Left hindlimb (tissue), 1 donor: ENCODE results near the gene PRKG1.
"Not testable (repeated sequence)": the region's sequence is repeated elsewhere in the genome, so short reads cannot be mapped to it uniquely, and the experiment has no call there.

Experiments used
- DNase-seq: peaks from one replicate; pipeline ENCODE4 v3.0.0-alpha.2; 2018

The PRKG1 gene

GRCh38 chr10:52198540-52198939, 1124.3 kb downstream of the PRKG1 start:
- no peak for DNase-seq

DNA sequence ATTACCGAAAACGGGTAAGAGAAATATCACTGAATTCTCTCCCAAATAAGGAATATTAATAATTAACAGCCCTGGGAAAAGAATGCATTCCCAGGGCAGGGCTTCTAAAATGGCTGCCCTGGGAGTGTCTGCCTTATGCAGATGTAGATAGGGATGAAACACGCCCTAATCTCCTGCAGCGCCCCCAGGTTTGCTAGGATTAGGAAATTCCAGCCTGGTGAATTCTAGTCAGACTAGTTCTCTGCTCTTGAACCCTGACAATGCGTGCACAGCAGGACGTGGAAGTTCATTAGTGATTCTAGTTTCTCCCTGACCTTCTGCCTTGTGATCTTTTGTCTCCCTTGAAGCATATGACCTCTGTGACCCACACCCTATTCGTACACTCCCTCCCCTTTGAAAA, 1130.6 kb downstream of the PRKG1 start:
- not testable (repeated sequence) for DNase-seq

DNA sequence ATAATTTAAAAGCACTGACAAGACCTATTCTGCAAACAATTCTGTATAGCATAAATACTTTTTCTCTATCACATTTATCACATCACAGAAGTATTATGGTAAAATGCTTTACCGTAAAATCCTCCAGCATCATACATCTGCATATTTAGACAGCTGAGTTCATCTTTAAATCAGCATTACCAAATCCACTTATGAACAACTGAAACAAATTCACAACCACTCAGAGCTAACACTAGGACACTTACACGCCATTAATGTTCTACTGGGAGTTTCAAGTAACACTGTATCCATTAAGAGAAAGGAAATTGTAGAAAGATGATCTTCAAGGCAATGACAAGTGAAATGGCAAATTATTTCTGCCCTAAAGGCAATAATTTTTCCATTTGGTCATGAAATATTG, 1134.1 kb downstream of the PRKG1 start:
- DNase-seq: no peak

DNA sequence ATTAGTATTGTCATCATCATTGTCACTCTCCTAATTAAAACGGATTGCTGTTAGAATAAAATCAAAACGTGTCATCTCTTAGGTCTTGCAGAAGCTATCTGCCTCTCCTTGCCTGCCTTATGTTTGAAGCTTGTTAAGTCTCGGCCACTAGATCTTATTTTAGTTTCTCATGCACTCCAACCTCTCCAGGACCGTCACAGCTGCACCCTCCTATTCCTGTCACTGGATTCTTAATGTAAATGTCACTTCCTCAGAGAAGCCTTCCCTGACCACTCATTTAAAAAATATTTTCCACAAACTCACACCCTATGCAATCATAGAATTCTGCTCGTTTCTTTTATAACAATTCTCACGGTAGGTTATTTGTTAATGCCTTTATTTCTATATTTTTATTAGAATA, 1135.9 kb downstream of the PRKG1 start:
- no peak for DNase-seq

DNA sequence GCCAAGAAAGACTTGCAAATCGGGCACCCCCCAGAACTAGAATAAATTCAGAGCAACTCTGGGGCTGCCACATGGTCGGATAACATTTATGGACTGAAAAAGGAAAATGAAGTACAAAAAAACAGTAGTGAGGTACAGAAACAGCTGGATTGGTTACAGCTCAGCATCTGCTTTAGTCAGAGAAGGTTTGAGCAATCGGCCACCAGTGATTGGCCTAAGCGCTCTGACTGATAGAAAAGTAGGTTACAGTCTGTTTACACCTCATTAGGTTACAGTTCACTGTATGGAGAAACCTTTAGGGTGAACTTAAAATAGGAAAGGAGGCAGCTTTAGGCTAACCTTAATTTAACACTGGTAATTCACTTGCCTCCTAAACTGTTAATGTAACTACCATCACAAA, 1137.8 kb downstream of the PRKG1 start:
- DNase-seq: no peak

DNA sequence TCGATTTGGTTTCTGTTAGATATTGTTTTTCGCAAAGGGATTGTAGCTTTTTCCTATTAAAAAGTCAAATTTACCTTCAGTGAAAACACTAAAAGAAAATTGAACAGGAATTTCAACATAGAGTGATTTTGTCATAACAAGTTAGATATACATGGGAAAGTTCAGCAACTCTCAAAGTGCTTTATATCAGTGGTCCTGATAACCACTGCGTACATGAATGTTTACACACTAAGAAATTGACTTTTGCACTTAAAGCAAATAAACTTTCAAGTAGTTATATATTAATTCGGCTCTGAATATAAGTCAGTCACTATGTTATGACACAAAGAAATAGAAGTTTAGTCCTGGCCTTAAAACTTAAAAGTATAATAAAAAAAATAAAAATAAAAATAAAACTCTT, 1138.5 kb downstream of the PRKG1 start:
- DNase-seq: no peak

DNA sequence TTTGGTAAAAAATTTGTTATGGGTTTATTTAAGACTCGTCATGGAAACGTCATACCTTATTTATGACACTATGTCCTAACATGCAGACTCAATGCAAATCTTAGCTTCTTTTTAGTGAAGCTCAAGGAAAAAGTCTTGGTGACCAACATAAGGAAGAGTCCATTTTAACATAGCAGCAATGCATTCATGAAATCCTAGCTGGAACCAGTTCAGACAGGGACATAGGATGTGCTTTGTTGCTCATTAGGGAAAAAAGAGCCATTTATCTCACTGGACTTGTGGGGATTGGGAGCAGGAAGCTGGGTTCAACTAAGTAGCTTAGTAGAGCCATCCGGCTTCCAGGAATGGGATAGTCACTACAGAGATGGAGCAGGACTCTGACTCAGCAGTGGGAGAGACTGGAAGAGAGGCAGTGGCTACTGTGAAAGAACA, 1139.0 kb downstream of the PRKG1 start:
- DNase-seq: peak; percentile 43

DNA sequence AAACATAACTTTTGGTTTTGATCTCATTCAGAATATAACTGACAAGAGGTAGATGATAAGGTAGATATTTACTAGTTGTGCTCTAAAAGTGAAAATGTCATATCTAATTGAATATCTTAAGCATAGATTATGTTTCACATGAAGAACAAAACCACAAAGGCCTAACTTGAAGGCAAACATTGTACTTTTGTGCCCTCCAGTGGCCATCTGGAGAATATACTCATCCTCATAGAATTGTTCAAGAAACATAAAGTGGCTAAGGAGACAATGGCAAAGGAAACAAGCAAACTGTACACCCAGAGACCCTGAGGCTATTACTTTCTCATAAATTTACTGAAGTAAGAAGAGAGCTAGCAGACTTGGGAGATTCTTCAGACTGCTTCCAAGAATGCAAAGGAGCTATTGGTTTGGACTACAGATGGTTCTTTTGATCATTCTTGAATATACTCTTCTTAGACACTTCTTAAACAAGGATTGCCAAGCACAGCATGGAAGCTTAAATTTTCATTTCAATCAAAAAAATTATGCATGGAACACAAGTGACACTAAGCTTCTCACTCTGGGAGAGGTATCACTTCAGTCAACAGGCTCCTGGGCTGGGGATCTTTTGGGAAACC, 1141.6 kb downstream of the PRKG1 start:
- peak; percentile 32 for DNase-seq

GRCh38 chr10:52216852-52217251, 1142.6 kb downstream of the PRKG1 start:
- DNase-seq: peak; percentile 51

- DNase-seq: no peak
Measured at GRCh38 chr10:52217531-52217930, 1143.2 kb downstream of the PRKG1 start.

DNA sequence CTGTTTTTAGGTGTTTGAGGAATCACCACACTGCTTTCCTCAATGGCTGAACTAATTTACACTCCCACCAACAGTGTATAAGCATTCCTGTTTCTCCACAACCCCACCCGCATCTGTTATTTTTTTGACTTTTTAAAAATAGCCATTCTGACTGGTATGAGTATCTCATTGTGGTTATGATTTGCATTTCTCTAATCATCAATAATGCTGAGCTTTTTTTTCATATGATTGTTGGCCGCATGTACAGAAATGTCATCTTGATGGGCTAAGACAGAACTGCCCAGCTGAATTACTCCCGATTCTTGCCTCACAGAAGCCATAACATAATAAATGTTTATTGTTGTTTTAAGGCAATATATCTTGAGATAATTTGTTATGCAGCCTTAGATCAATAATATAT, 1146.7 kb downstream of the PRKG1 start:
- no peak for DNase-seq

GRCh38 chr10:52221923-52222322, 1147.6 kb downstream of the PRKG1 start:
- DNase-seq: no peak

DNA sequence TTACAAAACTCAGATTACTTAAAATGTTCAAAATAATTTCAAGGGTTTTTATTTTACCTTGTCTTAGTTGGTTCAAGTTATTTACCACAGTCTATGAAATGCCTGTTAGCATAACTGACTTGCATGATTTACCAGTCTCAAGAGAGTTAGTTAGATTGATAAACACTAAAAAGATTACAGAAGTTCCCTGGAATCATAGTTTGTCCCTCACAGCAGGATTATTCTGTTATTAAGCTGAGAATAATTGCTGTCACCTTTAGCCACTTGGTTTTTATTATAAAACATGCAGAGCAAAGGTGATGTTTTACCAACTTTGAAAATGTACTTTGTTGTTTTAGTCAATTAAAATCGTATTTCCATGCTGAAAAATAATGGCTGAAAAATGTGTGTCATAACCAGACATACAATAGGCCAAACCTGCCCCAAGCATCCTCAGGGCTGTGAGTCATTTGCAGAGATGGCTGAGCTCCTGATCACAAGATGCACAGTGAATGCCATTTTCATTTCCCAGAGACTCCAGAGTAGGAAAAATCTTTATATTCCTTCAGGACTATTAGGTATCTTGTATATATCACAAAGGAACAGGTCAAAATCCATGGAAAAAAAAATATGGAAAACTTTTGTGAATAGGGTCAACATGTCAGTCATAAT, 1152.0 kb downstream of the PRKG1 start:
- no peak for DNase-seq

DNA sequence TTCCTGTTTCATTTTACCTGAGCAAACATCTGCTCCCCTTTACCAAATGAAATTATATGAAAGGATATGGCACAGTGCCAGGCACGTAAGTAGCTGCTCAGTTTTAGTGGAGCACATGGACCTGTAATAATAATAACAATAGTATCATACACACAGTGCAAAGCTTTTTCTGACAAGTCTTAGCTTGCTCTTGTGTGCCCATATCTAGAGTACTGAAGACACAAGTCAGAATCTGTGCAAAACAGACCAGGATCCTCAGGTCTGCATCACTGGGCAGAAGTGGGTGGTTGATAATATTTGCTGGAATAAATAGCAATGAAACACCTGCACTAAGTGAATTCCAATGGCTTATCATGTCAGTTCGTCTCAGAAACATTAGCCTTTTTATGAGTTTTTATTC, 1154.3 kb downstream of the PRKG1 start:
- DNase-seq: no peak

- DNase-seq: no peak
Measured at GRCh38 chr10:52229291-52229931, 1155.1 kb downstream of the PRKG1 start.

GRCh38 chr10:52232561-52233350, 1158.5 kb downstream of the PRKG1 start:
- no peak for DNase-seq

- DNase-seq: not testable (repeated sequence)
Measured at GRCh38 chr10:52233351-52233991, 1159.2 kb downstream of the PRKG1 start.

GRCh38 chr10:52239771-52240170, 1165.5 kb downstream of the PRKG1 start:
- DNase-seq: no peak

GRCh38 chr10:52245547-52245946, 1171.3 kb downstream of the PRKG1 start:
- no peak for DNase-seq

- DNase-seq: not testable (repeated sequence)
Measured at GRCh38 chr10:52247929-52248328, 1173.6 kb downstream of the PRKG1 start.

GRCh38 chr10:52248697-52249306, 1174.5 kb downstream of the PRKG1 start:
- no peak for DNase-seq

DNA sequence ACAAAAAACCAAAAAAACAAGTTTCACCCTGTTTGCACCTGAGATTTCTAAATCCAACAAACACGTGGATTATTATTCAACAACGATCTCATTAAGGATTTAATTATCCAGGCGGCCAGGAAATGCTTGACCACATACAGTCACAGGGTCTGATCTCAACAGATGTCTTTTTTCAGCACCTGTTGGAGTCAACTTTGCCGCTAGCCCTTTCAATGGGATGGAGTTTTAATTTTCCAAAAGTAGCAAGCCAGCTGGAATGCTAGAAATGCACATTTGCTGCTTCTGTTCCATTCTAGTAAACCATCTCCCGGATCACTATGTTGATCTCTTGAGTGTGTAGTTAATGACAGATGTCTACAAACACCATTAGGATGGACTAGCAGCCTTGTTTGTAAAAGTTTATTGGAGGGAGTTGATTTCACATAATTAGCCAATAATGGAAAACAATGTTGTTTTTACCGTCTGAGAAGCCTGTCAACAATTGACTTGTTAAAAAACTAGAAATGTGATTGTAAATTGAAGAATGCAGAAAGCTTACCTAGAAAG, 1175.6 kb downstream of the PRKG1 start:
- no peak for DNase-seq
